ENCODE measurements around the gene FOLH1.
"Not testable (repeated sequence)": the region's sequence is repeated elsewhere in the genome, so short reads cannot be mapped to it uniquely, and the experiment has no call there.

GRCh38 chr11:49190287-49190686 lies 18.1 kb downstream of the FOLH1 start:
- not testable (repeated sequence) for TF ChIP-seq CTCF (IDR thresholded peaks at IDR 0.05; ENCODE audit: low read depth, low read length); MAX (IDR thresholded peaks at IDR 0.05; ENCODE audit: low read depth, low read length); POLR2A (IDR thresholded peaks at IDR 0.05; ENCODE audit: extremely low read depth, insufficient read length); MYC (IDR thresholded peaks at IDR 0.05; ENCODE audit: low read depth, low read length)

All from NB4 (cell line).